ENCODE data around the gene GET4. TPM values are rescaled to one million over a fixed set of nuclear protein-coding genes. Genes with fewer than 3 reads are reported as not detected.

The GET4 gene
- total RNA-seq, 1 donor from 2014 or later, result 4.2 TPM

GRCh38 chr7:909358-910329, 33.3 kb downstream of the GET4 start:
- no peak overlapping the region for H3K27ac ChIP-seq
- no peak for TF ChIP-seq CTCF (IDR thresholded peaks at IDR 0.05)
- intact Hi-C loops (cut with DNase I), result no loop called here
- DNase-seq (ENCODE audit: low spot score in 2 of 2), result peak; percentile 44 to 80
- no peaks in the 10 kb centered on the region for H3K9me3 ChIP-seq
- no peaks in the 10 kb centered on the region for H3K36me3 ChIP-seq
- peak overlapping the region; percentile 17 to 61 for H3K4me3 ChIP-seq
- H3K4me1 ChIP-seq, result peaks cover 0 to 4% of the 10 kb centered on the region in 2 donors
- H3K27me3 ChIP-seq, result no peaks in the 10 kb centered on the region

- Histone ChIP-seq H3K4me3 (no peak overlapping the region), H3K4me1 (peaks cover 0 to 4% of the 10 kb centered on the region in 2 donors), H3K36me3 (no peaks in the 10 kb centered on the region), H3K27ac (no peak overlapping the region), H3K27me3 (no peaks in the 10 kb centered on the region), H3K9me3 (no peaks in the 10 kb centered on the region)
- intact Hi-C loops (cut with DNase I), result no loop called here
- DNase-seq (ENCODE audit: low spot score in 2 of 2), result no peak
- no peak for TF ChIP-seq CTCF (IDR thresholded peaks at IDR 0.05)
Measured at GRCh38 chr7:910441-910861, 34.1 kb downstream of the GET4 start.

GRCh38 chr7:910931-911431, 34.6 kb downstream of the GET4 start:
- intact Hi-C loops (cut with DNase I), result no loop called here
- Histone ChIP-seq H3K27ac (no peak overlapping the region), H3K4me1 (peaks cover 0 to 4% of the 10 kb centered on the region in 2 donors), H3K27me3 (no peaks in the 10 kb centered on the region), H3K4me3 (no peak overlapping the region), H3K36me3 (no peaks in the 10 kb centered on the region), H3K9me3 (no peaks in the 10 kb centered on the region)
- no peak for TF ChIP-seq CTCF (IDR thresholded peaks at IDR 0.05)
- DNase-seq (ENCODE audit: low spot score in 2 of 2), result no peak

GRCh38 chr7:911791-912480, 35.6 kb downstream of the GET4 start:
- H3K36me3 ChIP-seq, result no peaks in the 10 kb centered on the region
- intact Hi-C loops (cut with DNase I), result no loop called here
- TF ChIP-seq CTCF (IDR thresholded peaks at IDR 0.05), result no peak
- H3K4me3 ChIP-seq, result no peak overlapping the region
- H3K9me3 ChIP-seq, result no peaks in the 10 kb centered on the region
- peaks cover 0 to 4% of the 10 kb centered on the region in 2 donors for H3K4me1 ChIP-seq
- DNase-seq (ENCODE audit: low spot score in 2 of 2), result no peak
- no peaks in the 10 kb centered on the region for H3K27me3 ChIP-seq
- H3K27ac ChIP-seq, result no peak overlapping the region

GRCh38 chr7:913736-914520, 37.6 kb downstream of the GET4 start:
- Histone ChIP-seq H3K27ac (no peak overlapping the region), H3K9me3 (no peaks in the 10 kb centered on the region), H3K27me3 (no peaks in the 10 kb centered on the region), H3K4me3 (no peak overlapping the region), H3K4me1 (peaks cover 0 to 4% of the 10 kb centered on the region in 2 donors), H3K36me3 (peaks cover 0 to 2% of the 10 kb centered on the region in 2 donors)
- no peak for DNase-seq (ENCODE audit: low spot score in 2 of 2)
- TF ChIP-seq CTCF (IDR thresholded peaks at IDR 0.05), result no peak
- intact Hi-C loops (cut with DNase I), result no loop called here
